Neural progenitor cell (in vitro differentiated cells): Measurements from ENCODE around the gene RABEPK.

Source experiments
- EZH2 ChIP-seq: fragments of 200-600 bp; sonication (generic); IDR thresholded peaks from 2 replicates; pipeline ENCODE4 v1.6.1; 2017; ENCODE audit warnings: antibody characterized with exemption, mild to moderate bottlenecking, moderate library complexity
- TF ChIP-seq, protein P1 (sequence below): fragments of 200-600 bp; sonication (generic); IDR thresholded peaks from 2 replicates; pipeline ENCODE4 v1.5.1; 2017; ENCODE audit warnings: antibody characterized with exemption, mild to moderate bottlenecking

DNA sequence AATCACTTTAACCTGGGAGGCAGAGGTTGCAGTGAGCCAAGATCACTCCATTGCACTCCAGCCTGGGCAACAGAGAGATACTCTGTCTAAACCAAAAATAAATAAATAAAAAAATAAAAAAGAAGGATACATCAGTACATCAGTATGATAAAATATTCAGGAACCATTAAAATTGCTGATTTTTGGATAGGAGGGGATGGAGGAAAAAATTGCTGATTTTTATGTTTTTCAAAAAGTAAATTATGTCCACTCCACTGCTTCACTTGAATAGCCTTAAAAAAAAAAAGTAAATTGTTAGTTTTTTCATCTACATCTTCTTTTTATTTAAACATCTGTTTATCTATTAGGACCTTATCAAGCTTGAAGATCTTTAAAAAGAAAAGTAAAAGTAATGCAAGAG lies 53.9 kb downstream of the RABEPK start:
- TF ChIP-seq, protein P1, sequence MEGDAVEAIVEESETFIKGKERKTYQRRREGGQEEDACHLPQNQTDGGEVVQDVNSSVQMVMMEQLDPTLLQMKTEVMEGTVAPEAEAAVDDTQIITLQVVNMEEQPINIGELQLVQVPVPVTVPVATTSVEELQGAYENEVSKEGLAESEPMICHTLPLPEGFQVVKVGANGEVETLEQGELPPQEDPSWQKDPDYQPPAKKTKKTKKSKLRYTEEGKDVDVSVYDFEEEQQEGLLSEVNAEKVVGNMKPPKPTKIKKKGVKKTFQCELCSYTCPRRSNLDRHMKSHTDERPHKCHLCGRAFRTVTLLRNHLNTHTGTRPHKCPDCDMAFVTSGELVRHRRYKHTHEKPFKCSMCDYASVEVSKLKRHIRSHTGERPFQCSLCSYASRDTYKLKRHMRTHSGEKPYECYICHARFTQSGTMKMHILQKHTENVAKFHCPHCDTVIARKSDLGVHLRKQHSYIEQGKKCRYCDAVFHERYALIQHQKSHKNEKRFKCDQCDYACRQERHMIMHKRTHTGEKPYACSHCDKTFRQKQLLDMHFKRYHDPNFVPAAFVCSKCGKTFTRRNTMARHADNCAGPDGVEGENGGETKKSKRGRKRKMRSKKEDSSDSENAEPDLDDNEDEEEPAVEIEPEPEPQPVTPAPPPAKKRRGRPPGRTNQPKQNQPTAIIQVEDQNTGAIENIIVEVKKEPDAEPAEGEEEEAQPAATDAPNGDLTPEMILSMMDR, result no peak
- TF ChIP-seq EZH2, result no peak
